Dendritic cell treated with granulocyte-macrophage colony-stimulating factor and Interleukin-4, amounts not matched to agents 40 ng/mL and 50 ng/mL, for 4 days (primary cell): ENCODE measurements around the gene ASIC2.

Experiments used
- H3K27ac Mint-ChIP-seq: one replicate; pipeline ENCODE4 v1.8.0; 2022; ENCODE audit warnings: mild to moderate bottlenecking, mixed read lengths
- H3K27me3 Mint-ChIP-seq: one replicate; pipeline ENCODE4 v1.8.0; 2022; ENCODE audit warnings: mild to moderate bottlenecking, mixed read lengths
- H3K36me3 Mint-ChIP-seq: one replicate; pipeline ENCODE4 v1.8.0; 2022; ENCODE audit warnings: low read depth, mixed read lengths
- H3K4me1 Mint-ChIP-seq: one replicate; pipeline ENCODE4 v1.8.0; 2022; ENCODE audit warnings: low read depth, mixed read lengths
- H3K4me3 Mint-ChIP-seq: one replicate; pipeline ENCODE4 v1.8.0; 2022; ENCODE audit warnings: mild to moderate bottlenecking, moderate library complexity, mixed read lengths
- H3K9me3 Mint-ChIP-seq: one replicate; pipeline ENCODE4 v1.8.0; 2022; ENCODE audit warnings: mixed read lengths
- intact Hi-C: fragments of 100-400 bp; cut with micrococcal nuclease; formaldehyde crosslinking; loops from one replicate; pipeline ENCODE4 v1.15.0; 2022

ASIC2 gene

DNA sequence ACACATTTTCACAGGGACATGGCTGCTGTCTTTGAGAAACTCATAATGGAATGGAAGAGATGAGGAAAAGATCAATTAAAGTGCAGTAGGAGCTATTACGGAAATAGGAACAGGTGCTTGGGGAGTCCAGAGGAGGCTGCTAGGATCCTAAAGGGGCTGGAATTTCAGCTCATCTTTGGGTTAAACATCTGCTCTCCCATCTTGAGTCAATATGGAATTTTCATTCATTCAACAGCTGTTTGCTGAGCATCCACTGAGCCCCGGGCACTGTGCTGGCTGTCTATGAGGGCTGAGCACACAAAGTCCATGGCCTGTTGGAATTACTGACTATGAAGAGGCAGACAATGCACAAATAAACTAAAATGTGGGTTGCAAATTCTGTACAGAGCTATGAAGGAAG lies 47.9 kb downstream of the ASIC2 start:
- Mint-ChIP-seq H3K4me3 (no peak overlapping the region), H3K9me3 (no peaks in the 10 kb centered on the region), H3K36me3 (no peaks in the 10 kb centered on the region), H3K27ac (no peak overlapping the region), H3K4me1 (no peaks in the 10 kb centered on the region), H3K27me3 (peaks cover 1% of the 10 kb centered on the region)
- intact Hi-C loops, result no loop called here

DNA sequence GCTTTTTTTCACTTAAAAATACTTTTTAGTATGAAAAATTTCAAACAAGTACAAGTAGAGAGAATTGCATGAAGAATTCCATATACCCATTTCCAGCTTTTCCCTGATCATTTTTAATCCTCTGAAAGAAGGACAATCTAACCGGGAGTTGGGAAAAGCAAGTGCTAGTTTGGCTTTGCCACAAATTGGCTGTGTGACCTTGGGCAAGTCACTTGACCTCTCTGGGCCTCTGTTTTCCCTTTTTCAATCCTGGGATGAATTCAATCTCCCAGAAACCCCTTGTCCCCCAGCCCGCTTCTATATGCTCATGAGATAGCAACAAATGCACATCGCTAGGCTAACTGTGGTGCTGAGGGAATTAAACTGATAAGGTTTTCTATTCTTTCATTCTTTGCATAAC lies 49.4 kb downstream of the ASIC2 start:
- H3K36me3 Mint-ChIP-seq, result no peaks in the 10 kb centered on the region
- H3K27me3 Mint-ChIP-seq, result peaks cover 1% of the 10 kb centered on the region
- no peaks in the 10 kb centered on the region for H3K4me1 Mint-ChIP-seq
- no peak overlapping the region for H3K27ac Mint-ChIP-seq
- no peak overlapping the region for H3K4me3 Mint-ChIP-seq
- intact Hi-C loops, result no loop called here
- H3K9me3 Mint-ChIP-seq, result no peaks in the 10 kb centered on the region

DNA sequence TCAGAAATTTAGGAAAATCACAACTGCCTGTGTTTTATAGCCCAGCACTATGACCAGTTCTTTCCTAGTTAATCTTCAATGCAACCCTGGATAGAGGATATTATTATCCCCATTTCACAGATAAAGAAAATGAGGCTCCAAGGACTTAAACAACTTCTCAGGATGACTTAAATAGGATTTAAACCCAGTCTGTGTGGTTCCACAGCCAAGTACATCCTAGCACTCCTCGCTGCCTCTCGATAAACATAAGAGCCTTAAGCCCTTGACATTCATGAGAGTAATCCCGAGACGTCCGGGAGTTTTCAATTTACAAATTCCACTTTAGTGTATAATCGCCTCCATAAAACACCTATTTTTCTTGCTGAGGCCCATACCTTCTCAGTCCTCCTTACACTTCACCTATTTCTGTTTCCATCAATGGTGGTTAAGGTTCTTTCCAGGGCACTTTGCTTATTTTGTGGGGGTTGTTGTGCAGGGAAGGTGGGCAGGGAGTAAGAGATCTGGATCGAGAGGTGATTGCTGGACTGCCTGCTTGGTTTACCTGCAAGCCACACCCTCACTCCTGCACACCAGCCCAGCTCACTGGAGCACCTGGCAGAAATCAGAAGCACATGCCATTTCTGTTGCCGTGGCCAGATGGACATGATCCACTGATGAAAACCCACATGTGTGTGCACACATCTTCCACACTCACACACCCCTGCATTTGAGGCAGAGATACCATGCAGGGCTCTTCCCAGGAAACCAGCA lies 50.5 kb downstream of the ASIC2 start:
- intact Hi-C loops, result no loop called here
- H3K4me1 Mint-ChIP-seq, result no peaks in the 10 kb centered on the region
- no peaks in the 10 kb centered on the region for H3K9me3 Mint-ChIP-seq
- H3K36me3 Mint-ChIP-seq, result no peaks in the 10 kb centered on the region
- no peak overlapping the region for H3K27ac Mint-ChIP-seq
- peaks cover 1% of the 10 kb centered on the region for H3K27me3 Mint-ChIP-seq
- no peak overlapping the region for H3K4me3 Mint-ChIP-seq

DNA sequence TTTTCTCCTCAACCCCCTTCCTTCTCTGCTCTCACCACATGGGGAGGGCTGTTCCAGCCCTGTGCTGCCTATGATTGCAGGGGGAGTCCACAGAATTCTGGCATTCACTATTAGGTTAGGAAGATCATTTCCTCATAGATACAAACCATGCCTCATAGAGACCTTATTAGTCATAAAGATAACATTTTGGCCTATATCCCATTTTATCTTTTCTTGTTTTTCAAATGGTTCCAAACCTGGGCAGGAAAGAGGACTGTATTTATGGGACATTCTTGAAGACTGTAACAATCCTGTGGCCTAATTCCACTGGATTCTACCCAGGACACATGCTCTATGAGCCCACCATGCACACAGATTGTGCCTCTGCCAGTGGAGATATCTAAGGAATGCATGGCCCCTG lies 51.7 kb downstream of the ASIC2 start:
- Mint-ChIP-seq H3K4me1 (no peaks in the 10 kb centered on the region), H3K36me3 (no peaks in the 10 kb centered on the region), H3K9me3 (no peaks in the 10 kb centered on the region), H3K4me3 (no peak overlapping the region), H3K27ac (no peak overlapping the region), H3K27me3 (peaks cover 1% of the 10 kb centered on the region)
- intact Hi-C loops, result no loop called here

DNA sequence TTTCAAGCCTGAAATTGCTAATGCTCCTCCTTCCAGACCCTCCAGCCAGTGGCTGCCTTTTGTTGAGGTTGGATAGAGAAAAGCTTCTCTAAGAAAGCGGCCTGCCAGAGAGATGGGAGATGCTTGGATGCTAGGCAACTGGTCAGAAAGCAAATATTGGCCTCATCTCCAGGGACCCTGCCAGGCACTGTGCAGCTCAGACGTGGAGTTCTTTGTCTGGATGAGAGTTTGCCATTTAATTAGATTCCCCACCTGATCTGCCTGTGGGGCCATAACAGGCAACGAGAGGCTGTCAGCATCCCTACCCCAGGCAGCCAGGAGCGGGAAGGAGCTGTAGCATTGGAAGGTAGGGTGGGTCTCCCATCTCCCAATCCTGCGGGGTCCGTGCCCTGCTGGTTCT lies 52.7 kb downstream of the ASIC2 start:
- Mint-ChIP-seq H3K36me3 (no peaks in the 10 kb centered on the region), H3K4me3 (no peak overlapping the region), H3K27ac (no peak overlapping the region), H3K9me3 (no peaks in the 10 kb centered on the region), H3K27me3 (peaks cover 1% of the 10 kb centered on the region), H3K4me1 (no peaks in the 10 kb centered on the region)
- intact Hi-C loops, result no loop called here

DNA sequence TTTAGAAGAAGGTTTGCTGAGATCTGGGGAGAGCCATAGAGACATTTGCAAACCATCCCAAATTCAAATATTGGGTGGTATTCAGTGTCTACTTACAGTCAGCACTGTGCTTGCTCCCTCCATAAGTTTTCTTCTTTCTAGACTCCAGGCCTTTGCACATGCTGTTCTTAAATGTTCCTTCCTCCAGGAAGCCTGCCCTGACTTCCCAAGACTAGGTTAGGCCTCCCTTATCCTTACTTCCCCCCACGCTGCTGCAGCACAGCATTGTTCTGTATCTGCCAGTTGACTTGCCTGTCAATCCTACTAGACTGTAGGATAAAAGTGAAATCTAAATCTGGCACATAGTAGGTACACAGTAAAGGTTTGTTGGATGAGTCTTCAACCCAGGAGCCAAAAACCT lies 53.4 kb downstream of the ASIC2 start:
- H3K27ac Mint-ChIP-seq, result no peak overlapping the region
- H3K36me3 Mint-ChIP-seq, result no peaks in the 10 kb centered on the region
- intact Hi-C loops, result no loop called here
- H3K4me1 Mint-ChIP-seq, result no peaks in the 10 kb centered on the region
- H3K9me3 Mint-ChIP-seq, result no peaks in the 10 kb centered on the region
- H3K4me3 Mint-ChIP-seq, result no peak overlapping the region
- H3K27me3 Mint-ChIP-seq, result peaks cover 3% of the 10 kb centered on the region

DNA sequence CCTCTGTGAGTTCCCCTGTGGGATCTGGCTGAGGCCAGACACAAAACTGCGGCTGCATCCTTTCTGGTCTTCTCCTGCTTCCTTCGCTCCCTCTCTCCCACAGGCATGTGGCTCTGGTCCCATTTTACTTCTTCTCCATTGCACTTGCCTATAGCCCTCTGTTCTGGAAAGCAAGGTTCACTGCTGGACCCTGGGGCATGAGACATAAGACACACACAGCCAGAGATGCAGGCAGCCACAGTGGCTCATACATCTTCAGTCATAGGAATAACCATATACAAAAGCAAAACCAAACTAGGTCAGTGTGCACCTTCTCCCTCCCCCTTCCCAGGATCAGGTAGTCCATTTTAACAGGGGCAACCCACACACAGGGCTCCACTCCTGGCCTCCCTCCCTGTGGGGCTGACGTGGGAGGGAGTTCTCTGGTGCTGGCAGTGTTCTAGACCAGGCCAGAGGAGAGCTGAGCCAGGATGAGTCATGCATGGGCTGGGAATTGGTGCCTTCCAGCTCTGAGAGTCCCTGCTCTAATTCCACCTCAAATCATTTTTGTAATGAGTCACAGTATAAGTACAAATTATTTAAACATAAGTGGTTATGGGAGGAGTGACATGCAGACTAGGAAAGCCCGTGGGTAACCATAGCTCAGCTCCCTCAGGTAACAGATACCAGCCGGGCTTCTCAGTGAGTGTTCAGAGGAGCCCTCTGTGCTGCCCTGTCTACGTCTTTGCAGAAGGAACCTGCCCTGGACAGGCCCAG lies 58.0 kb downstream of the ASIC2 start:
- Mint-ChIP-seq H3K9me3 (no peaks in the 10 kb centered on the region), H3K4me3 (no peak overlapping the region), H3K27ac (no peak overlapping the region), H3K27me3 (peaks cover 2% of the 10 kb centered on the region), H3K4me1 (no peaks in the 10 kb centered on the region), H3K36me3 (no peaks in the 10 kb centered on the region)
- intact Hi-C loops, result no loop called here

DNA sequence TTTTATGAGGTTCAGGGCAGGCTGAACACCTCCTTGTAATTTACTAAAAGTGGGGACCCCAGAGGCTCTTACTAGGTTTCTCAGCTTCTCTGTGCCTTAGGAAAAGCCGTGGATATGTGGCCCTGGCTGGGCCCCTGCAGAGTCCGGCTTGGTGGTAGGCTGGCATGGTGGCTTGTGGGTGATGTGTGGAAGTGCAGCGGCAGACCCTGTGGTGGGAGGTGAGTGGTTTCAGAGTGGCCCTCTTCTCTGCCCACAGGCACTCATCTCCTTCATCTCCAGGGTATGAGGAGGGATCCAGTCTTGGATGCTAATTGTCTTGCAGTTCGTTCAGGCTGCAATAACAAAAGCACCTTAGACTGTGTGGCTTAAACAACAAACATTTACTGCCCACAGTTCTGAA lies 58.9 kb downstream of the ASIC2 start:
- Mint-ChIP-seq H3K9me3 (no peaks in the 10 kb centered on the region), H3K27me3 (peaks cover 2% of the 10 kb centered on the region), H3K4me1 (no peaks in the 10 kb centered on the region), H3K36me3 (no peaks in the 10 kb centered on the region), H3K4me3 (no peak overlapping the region), H3K27ac (no peak overlapping the region)
- intact Hi-C loops, result no loop called here

DNA sequence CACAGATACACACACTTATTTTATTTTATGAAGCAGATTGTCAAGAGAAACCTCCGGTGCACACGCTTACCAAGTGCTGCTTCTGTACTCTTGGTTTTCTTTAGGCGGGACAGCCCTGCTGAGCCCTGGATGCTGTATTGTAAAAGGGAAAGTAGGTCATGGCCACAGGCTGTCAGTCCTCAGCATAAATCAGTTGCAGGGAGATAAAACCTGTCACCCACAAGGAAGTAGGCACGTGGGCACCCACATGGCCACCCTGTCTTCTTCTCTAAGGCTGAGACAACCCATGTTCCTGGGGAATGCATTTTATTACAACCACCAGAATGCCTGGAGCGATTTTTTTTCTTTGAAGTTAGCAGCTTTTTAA lies 59.3 kb downstream of the ASIC2 start:
- no peaks in the 10 kb centered on the region for H3K36me3 Mint-ChIP-seq
- intact Hi-C loops, result no loop called here
- H3K4me3 Mint-ChIP-seq, result no peak overlapping the region
- peaks cover 2% of the 10 kb centered on the region for H3K27me3 Mint-ChIP-seq
- no peaks in the 10 kb centered on the region for H3K4me1 Mint-ChIP-seq
- no peak overlapping the region for H3K27ac Mint-ChIP-seq
- H3K9me3 Mint-ChIP-seq, result no peaks in the 10 kb centered on the region

DNA sequence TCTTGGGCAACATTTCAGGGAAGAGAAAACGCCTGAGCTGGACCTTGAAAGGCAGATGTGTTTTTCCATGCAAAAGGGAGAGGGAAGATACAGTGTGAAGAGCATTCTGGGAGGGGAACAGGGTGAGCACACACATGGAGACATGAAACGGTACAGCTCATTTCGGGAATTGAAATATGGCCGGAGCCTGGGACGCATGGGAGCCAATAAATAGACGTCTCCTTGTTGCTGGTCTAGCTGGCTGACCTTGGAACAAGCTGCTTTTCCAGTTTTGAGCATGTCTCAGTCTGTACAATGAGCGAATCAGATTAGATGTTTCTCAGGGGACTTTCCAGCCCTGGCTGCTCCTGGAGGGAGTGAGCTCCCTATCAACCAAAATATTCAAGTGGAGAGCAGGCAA lies 63.6 kb downstream of the ASIC2 start:
- Mint-ChIP-seq H3K4me3 (no peak overlapping the region), H3K4me1 (no peaks in the 10 kb centered on the region), H3K36me3 (no peaks in the 10 kb centered on the region), H3K9me3 (no peaks in the 10 kb centered on the region), H3K27me3 (no peaks in the 10 kb centered on the region), H3K27ac (no peak overlapping the region)
- intact Hi-C loops, result no loop called here

DNA sequence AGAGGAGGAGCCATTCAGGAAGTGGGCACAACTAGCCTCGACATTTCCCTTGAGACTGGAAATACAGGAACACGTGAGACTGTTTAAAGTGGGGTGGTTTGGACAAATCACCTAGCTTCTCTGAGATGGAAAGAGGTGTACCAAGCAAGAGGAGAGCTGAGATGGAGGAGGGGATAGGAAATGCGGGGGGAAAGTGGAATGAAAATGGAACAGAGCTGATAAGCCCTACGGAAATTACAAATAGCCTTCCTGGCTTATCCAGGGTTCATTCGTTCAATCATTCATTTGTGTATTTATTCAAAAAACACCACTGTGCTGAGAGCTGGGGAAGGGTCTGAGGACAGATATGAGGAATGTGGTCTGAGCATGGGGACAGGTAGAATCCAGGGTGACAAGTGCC lies 64.1 kb downstream of the ASIC2 start:
- H3K4me3 Mint-ChIP-seq, result no peak overlapping the region
- no peaks in the 10 kb centered on the region for H3K4me1 Mint-ChIP-seq

DNA sequence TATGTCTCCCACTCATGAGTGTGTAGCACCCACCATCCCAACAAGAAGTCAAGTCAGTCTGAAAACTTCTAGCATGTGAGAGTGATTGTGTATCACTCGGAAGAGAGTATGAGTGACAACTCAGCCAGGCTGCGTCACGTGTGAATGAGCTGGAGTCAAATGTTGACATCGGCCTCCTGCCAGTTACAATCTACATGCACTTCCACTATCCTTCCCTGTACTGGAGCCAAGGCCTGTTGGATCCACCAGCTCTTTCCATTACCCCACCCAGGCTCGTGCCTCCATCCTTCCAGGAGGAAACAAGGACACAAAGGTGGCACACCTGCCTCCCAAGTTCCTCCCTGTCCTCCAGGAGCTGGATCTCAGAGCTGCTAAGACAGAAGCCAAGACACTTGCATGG lies 64.5 kb downstream of the ASIC2 start:
- Mint-ChIP-seq H3K27ac (no peak overlapping the region), H3K27me3 (no peaks in the 10 kb centered on the region), H3K9me3 (no peaks in the 10 kb centered on the region), H3K4me3 (no peak overlapping the region), H3K36me3 (no peaks in the 10 kb centered on the region), H3K4me1 (no peaks in the 10 kb centered on the region)
- intact Hi-C loops, result no loop called here

More for the DNA sequence above, 64.1 kb downstream of the ASIC2 start:
- Mint-ChIP-seq H3K27ac (no peak overlapping the region), H3K36me3 (no peaks in the 10 kb centered on the region), H3K27me3 (no peaks in the 10 kb centered on the region), H3K9me3 (no peaks in the 10 kb centered on the region)
- intact Hi-C loops, result no loop called here

DNA sequence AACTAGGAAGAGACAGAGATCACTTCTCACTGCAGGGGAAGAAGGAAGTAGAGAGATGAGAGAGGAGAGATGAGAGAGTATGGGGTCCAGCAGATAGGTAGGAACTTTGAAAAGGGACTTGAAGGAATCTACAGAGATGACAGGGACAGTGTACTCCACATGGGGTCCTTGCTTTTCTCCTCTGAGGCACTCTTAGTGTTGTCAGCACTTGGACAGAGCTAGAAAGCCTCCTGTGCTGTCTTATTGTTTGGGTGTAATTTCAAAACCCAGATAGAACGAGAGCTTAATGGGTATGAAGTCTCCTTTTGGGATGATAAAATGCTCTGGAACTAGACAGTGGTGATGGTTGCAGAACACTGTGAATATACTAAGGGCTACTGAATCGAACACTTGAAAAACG lies 65.2 kb downstream of the ASIC2 start:
- H3K36me3 Mint-ChIP-seq, result no peaks in the 10 kb centered on the region
- no peak overlapping the region for H3K4me3 Mint-ChIP-seq
- no peaks in the 10 kb centered on the region for H3K9me3 Mint-ChIP-seq
- intact Hi-C loops, result no loop called here
- peaks cover 2% of the 10 kb centered on the region for H3K27me3 Mint-ChIP-seq
- no peaks in the 10 kb centered on the region for H3K4me1 Mint-ChIP-seq
- H3K27ac Mint-ChIP-seq, result no peak overlapping the region

DNA sequence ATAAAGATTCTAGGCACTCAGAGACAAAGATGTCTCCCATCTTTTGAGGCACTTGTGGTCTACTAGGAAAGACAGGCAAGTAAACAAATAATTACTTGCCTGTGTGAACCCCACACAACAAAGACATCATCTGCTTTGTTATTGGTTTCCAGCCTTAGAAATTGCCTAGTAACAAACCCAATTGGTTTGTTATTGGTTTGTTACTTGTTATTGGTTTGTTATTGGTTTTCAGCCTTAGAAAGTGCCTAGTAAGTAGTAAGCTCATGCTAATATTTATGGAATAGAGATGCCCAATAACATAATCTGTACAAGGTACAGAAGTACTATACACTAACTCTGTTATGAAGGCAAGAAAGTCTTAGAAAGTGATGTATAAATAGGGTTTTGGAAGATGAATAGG lies 67.1 kb downstream of the ASIC2 start:
- Mint-ChIP-seq H3K9me3 (no peaks in the 10 kb centered on the region), H3K4me3 (no peak overlapping the region), H3K36me3 (no peaks in the 10 kb centered on the region), H3K27me3 (peaks cover 2% of the 10 kb centered on the region), H3K4me1 (no peaks in the 10 kb centered on the region), H3K27ac (no peak overlapping the region)
- intact Hi-C loops, result no loop called here

DNA sequence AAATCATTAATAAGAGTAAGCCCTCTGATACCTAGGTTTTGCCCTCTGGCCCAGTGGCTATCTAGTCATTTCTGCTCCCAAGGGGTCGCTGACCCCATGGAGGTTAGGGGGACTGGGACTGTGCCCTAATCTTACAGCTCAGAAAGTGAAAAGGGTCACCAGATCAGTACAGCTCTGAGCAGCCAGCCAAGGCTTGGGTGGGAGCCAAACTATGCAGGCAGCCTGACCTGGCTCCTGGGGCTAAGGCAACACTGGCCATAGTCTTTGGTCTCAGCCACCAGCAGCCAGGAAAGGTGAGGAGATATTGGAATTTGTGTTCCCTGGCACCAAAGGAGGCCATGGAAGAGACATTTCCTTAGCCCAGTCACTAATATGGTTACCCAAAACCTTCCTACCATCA lies 67.6 kb downstream of the ASIC2 start:
- Mint-ChIP-seq H3K4me1 (no peaks in the 10 kb centered on the region), H3K4me3 (no peak overlapping the region), H3K36me3 (no peaks in the 10 kb centered on the region), H3K9me3 (no peaks in the 10 kb centered on the region), H3K27ac (no peak overlapping the region), H3K27me3 (peaks cover 2% of the 10 kb centered on the region)
- intact Hi-C loops, result no loop called here
